Body of pancreas (tissue), 4 donors: ENCODE results near the gene CDC42BPA. TPM values are rescaled to one million over a fixed set of nuclear protein-coding genes. Genes with fewer than 3 reads are reported as not detected.

Source experiments
- ATAC-seq: fragments of 150-250 bp; one replicate; pipeline ENCODE4 v1.9.1; 2016
- DNase-seq, 4 donors: peaks; one replicate each; pipeline ENCODE4 v3.0.0-alpha.2; 2019
- H3K27ac ChIP-seq, 4 donors: fragments of 200-600 bp; sonication (generic); 1 replicate in 3 of 4; 2 replicates in 1 of 4; pipeline versions ENCODE4 v1.5.1 to v1.6.1; 2016 to 2019; ENCODE audit warnings: mild to moderate bottlenecking in 1 of 4, mixed read lengths in 1 of 4, moderate library complexity in 1 of 4
- H3K27me3 ChIP-seq, 2 donors: fragments of 200-600 bp; sonication (generic); one replicate each; pipeline ENCODE4 v1.6.0; 2016; ENCODE audit warnings: mild to moderate bottlenecking in 1 of 2
- H3K36me3 ChIP-seq, 2 donors: fragments of 200-600 bp; sonication (generic); replicated peaks in 1 of 2; 2 replicates each; pipeline ENCODE4 v1.5.1; 2016; ENCODE audit warnings: low read depth in 2 of 2; ENCODE audit not compliant: insufficient read depth in 1 of 2
- H3K4me1 ChIP-seq: fragments of 200-600 bp; sonication (generic); one replicate; pipeline ENCODE4 v1.6.0; 2016
- H3K4me3 ChIP-seq, 2 donors: fragments of 200-600 bp; sonication (generic); 1 replicate in 1 of 2; 2 replicates in 1 of 2; pipeline ENCODE4 v1.5.1; 2016 to 2019
- H3K9me3 ChIP-seq, 3 donors: fragments of 200-600 bp; sonication (generic); 1 replicate in 2 of 3; 2 replicates in 1 of 3; pipeline ENCODE4 v1.5.1; 2016
- POLR2A ChIP-seq, 3 donors: fragments of 450-650 bp; IDR thresholded peaks; one replicate each; pipeline ENCODE4 v1.6.1; 2016; ENCODE audit warnings: antibody characterized with exemption in 3 of 3, mild to moderate bottlenecking in 2 of 3
- WGBS, 2 donors: methylation state at CpG; one replicate each; pipeline ENCODE4 v1.1.5; 2017; 5-methylcytosine and 5-hydroxymethylcytosine counted together
- intact Hi-C: fragments of 100-400 bp; cut with DNase I; formaldehyde crosslinking; loops from one replicate; pipeline ENCODE4 v1.15.1; 2023
- total RNA-seq, 2 donors: library from RNA; depleted of rRNA; stranded (reverse); fragments of >200 nt; gene quantifications; one replicate each; pipeline ENCODE4 v1.1.0, GENCODE V29; 2016
- TF ChIP-seq, protein P1 (sequence below), 7 experiments: fragments of 450-650 bp in 4 of 7; fragments of 200-600 bp in 3 of 7; sonication (generic) in 3 of 7; IDR thresholded peaks; one replicate each; pipeline ENCODE4 v1.5.1; 2016 to 2019; ENCODE audit warnings: antibody characterized with exemption in 7 of 7

Gene CDC42BPA
- total RNA-seq, 2 donors from 2014 or later: 35.9 to 37.6 TPM

DNA sequence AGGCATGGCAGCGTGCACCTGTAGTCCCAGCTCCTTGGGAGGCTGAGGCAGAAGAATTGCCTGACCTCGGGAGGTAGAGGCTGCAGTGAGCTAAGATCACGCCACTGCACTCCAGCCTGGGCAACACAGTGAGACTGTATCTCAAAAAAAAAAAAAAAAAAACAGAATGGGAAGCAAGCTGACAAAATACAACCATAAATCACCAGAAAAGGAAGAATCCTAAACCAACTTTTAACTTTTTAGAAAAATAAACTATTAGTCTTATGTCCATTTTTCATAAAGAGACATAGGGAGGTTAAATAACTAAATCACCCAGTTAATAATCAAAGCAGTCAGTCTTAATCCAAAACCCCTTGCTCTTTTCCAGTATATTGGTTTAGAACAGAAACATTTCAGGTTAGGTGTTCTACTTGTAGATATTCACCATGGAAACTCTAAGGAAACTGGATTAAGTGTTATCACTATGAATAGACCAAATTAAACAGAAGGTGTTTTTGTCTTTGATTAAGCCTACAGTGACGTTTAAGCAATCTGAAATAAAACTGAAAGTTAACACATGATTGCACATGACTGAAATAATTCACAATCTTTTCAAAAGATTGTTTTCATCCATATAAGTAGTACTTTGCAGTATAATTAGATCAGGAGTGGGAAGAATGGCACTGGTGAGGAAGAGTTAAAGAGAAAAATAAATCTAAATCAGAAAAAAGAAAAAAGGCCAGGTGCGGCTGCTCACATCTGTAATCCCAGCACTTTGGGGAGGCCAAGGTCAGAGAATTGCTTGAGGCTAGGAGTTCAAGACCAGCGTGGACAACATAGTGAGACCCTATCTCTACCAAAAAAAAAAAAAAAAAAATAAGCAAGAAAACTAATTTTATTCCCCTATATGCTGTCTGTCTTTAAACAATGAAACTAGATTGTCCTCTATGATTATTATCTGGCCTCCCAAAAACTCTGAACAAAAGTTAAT is 9.6 kb downstream of the CDC42BPA start:
- intact Hi-C loops: no loop called here
- DNase-seq (peak in 1 of 4 donors; percentile 14), ATAC-seq (peak; percentile 97)
- no peaks in the 10 kb centered on the region for H3K9me3 ChIP-seq
- no peaks in the 10 kb centered on the region for H3K27me3 ChIP-seq
- no peak overlapping the region for H3K4me3 ChIP-seq
- WGBS, 2 donors: 42 to 43% methylated on average over 6 of the region's 6 CpGs
- H3K4me1 ChIP-seq: peaks cover 32% of the 10 kb centered on the region
- H3K27ac ChIP-seq: peak overlapping the region; percentile 11 to 84 (median 70)
- TF ChIP-seq, protein P1, sequence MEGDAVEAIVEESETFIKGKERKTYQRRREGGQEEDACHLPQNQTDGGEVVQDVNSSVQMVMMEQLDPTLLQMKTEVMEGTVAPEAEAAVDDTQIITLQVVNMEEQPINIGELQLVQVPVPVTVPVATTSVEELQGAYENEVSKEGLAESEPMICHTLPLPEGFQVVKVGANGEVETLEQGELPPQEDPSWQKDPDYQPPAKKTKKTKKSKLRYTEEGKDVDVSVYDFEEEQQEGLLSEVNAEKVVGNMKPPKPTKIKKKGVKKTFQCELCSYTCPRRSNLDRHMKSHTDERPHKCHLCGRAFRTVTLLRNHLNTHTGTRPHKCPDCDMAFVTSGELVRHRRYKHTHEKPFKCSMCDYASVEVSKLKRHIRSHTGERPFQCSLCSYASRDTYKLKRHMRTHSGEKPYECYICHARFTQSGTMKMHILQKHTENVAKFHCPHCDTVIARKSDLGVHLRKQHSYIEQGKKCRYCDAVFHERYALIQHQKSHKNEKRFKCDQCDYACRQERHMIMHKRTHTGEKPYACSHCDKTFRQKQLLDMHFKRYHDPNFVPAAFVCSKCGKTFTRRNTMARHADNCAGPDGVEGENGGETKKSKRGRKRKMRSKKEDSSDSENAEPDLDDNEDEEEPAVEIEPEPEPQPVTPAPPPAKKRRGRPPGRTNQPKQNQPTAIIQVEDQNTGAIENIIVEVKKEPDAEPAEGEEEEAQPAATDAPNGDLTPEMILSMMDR (IDR thresholded peaks at IDR 0.05): no peak
- no peak for TF ChIP-seq POLR2A (IDR thresholded peaks at IDR 0.05)
- no peaks in the 10 kb centered on the region for H3K36me3 ChIP-seq

DNA sequence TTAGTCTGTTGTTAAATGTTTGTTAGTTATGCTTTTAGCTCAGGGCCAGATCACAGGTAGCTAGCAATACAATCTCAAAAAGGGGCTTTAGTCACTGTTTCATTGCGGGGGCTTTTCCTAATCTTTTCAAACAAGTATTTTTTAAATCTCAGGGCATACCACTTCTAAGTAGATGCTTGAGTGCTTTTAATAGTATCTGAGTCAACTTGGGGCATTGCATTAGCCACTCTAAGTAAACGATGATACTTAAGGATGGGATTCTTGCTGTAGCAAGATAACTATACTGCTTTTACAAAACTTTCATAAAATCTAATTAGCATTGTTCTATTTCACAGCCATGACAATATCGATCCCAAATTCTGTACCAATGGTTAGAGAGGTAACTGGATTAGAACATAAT is 11.6 kb downstream of the CDC42BPA start:
- no peak for TF ChIP-seq POLR2A (IDR thresholded peaks at IDR 0.05)
- TF ChIP-seq, protein P1 (IDR thresholded peaks at IDR 0.05): no peak
- Histone ChIP-seq H3K27me3 (no peaks in the 10 kb centered on the region), H3K4me1 (peaks cover 23% of the 10 kb centered on the region), H3K4me3 (no peak overlapping the region), H3K36me3 (no peaks in the 10 kb centered on the region), H3K27ac (no peak overlapping the region), H3K9me3 (no peaks in the 10 kb centered on the region)
- no peak for DNase-seq
- no peak for ATAC-seq
- 94 to 95% methylated on average over 3 of the region's 3 CpGs for WGBS, 2 donors
- intact Hi-C loops: no loop called here

DNA sequence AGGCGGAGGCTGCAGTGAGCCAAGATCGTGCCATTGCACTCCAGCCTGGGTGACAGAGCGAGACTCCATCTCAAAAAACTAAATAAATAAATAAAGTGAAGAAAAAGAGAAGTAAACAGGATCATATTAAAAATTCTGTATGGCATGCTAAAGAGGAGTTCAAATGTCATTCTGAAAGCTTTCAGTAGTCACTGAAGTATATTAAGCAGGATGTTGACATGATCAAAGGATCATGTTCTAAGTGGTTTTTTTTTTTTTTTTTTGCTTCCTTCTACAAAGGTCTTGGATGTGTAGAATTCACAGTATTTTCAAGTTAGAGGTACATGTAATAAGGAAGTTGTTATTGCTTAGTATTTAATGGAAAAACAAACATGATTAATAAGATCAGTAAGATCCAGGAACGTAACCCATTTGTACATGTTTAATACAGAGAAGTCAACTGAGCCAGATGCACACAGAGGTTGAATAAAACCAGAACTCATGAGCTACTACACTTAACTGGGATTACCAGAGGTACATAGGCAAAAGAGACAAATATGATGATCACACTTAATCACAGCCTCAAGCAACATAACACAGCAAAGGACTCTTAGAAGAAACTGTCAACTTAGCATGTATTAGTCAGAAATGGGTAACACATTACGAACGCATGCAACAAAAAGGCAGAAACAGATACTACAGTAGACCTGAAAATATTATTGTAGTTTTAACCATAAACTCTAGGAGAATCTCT is 12.2 kb downstream of the CDC42BPA start:
- H3K4me1 ChIP-seq: peaks cover 23% of the 10 kb centered on the region
- no peaks in the 10 kb centered on the region for H3K36me3 ChIP-seq
- 81 to 83% methylated on average over 6 of the region's 6 CpGs for WGBS, 2 donors
- no peak overlapping the region for H3K4me3 ChIP-seq
- H3K27ac ChIP-seq: no peak overlapping the region
- H3K27me3 ChIP-seq: no peaks in the 10 kb centered on the region
- ATAC-seq (no peak), DNase-seq (no peak)
- intact Hi-C loops: no loop called here
- TF ChIP-seq, protein P1 (IDR thresholded peaks at IDR 0.05): no peak
- no peak for TF ChIP-seq POLR2A (IDR thresholded peaks at IDR 0.05)
- no peaks in the 10 kb centered on the region for H3K9me3 ChIP-seq

DNA sequence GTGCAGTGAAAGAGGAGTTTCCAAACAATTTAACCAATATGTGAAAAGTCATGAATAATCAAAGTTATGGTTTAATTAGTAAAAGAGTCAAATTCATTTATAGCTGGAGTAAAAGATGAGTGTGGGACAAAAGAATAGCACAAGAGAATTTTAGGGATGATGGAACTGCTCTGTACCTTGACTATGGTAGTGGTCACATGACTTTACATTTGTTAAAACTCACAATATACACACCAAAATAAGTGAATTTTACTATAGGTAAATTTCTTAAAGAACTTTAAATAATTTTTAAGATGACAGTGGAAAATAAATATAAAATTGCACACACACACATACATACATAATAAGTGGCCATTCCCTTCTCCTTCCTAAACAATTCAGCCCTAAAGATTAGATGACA is 13.6 kb downstream of the CDC42BPA start:
- no peaks in the 10 kb centered on the region for H3K36me3 ChIP-seq
- TF ChIP-seq POLR2A (IDR thresholded peaks at IDR 0.05): no peak
- TF ChIP-seq, protein P1 (IDR thresholded peaks at IDR 0.05): no peak
- DNase-seq (no peak), ATAC-seq (no peak)
- no peak overlapping the region for H3K27ac ChIP-seq
- H3K9me3 ChIP-seq: no peaks in the 10 kb centered on the region
- peaks cover 20% of the 10 kb centered on the region for H3K4me1 ChIP-seq
- no peak overlapping the region for H3K4me3 ChIP-seq
- intact Hi-C loops: no loop called here
- no peaks in the 10 kb centered on the region for H3K27me3 ChIP-seq
